Panc1 (cell line): ENCODE measurements around the gene FLT1.

Source experiments
- POLR2AphosphoS5 ChIP-seq: IDR thresholded peaks from 2 replicates; pipeline ENCODE4 v1.6.1; 2012; ENCODE audit warnings: mild to moderate bottlenecking, low read depth, low read length, moderate library complexity
- SIN3A ChIP-seq: IDR thresholded peaks from 2 replicates; pipeline ENCODE4 v1.6.1; 2012; ENCODE audit warnings: low read depth, mild to moderate bottlenecking, low read length, moderate library complexity, borderline replicate concordance; ENCODE audit not compliant: insufficient read depth
- TCF7L2 ChIP-seq: IDR thresholded peaks from 2 replicates; pipeline ENCODE4 v1.6.1; 2011; ENCODE audit warnings: mild to moderate bottlenecking, low read depth, low read length, inconsistent platforms
- TF ChIP-seq, protein P1 (sequence below): fragments of 450-650 bp; IDR thresholded peaks from 2 replicates; pipeline ENCODE4 v1.5.1; 2017; ENCODE audit warnings: mild to moderate bottlenecking
- TF ChIP-seq, protein P2 (sequence below), 2 experiments: IDR thresholded peaks; 2 replicates each; pipeline ENCODE4 v1.6.1; 2011 to 2012; ENCODE audit warnings: low read depth in 2 of 2, control low read depth in 1 of 2, low read length in 1 of 2, mild to moderate bottlenecking in 1 of 2, moderate library complexity in 1 of 2; ENCODE audit not compliant: insufficient read depth in 1 of 2

GRCh38 chr13:28357247-28357825, 137.6 kb downstream of the FLT1 start:
- TF ChIP-seq POLR2AphosphoS5 (no peak), TCF7L2 (no peak), SIN3A (no peak)
- TF ChIP-seq, protein P1, sequence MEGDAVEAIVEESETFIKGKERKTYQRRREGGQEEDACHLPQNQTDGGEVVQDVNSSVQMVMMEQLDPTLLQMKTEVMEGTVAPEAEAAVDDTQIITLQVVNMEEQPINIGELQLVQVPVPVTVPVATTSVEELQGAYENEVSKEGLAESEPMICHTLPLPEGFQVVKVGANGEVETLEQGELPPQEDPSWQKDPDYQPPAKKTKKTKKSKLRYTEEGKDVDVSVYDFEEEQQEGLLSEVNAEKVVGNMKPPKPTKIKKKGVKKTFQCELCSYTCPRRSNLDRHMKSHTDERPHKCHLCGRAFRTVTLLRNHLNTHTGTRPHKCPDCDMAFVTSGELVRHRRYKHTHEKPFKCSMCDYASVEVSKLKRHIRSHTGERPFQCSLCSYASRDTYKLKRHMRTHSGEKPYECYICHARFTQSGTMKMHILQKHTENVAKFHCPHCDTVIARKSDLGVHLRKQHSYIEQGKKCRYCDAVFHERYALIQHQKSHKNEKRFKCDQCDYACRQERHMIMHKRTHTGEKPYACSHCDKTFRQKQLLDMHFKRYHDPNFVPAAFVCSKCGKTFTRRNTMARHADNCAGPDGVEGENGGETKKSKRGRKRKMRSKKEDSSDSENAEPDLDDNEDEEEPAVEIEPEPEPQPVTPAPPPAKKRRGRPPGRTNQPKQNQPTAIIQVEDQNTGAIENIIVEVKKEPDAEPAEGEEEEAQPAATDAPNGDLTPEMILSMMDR = no peak
- TF ChIP-seq, protein P2, sequence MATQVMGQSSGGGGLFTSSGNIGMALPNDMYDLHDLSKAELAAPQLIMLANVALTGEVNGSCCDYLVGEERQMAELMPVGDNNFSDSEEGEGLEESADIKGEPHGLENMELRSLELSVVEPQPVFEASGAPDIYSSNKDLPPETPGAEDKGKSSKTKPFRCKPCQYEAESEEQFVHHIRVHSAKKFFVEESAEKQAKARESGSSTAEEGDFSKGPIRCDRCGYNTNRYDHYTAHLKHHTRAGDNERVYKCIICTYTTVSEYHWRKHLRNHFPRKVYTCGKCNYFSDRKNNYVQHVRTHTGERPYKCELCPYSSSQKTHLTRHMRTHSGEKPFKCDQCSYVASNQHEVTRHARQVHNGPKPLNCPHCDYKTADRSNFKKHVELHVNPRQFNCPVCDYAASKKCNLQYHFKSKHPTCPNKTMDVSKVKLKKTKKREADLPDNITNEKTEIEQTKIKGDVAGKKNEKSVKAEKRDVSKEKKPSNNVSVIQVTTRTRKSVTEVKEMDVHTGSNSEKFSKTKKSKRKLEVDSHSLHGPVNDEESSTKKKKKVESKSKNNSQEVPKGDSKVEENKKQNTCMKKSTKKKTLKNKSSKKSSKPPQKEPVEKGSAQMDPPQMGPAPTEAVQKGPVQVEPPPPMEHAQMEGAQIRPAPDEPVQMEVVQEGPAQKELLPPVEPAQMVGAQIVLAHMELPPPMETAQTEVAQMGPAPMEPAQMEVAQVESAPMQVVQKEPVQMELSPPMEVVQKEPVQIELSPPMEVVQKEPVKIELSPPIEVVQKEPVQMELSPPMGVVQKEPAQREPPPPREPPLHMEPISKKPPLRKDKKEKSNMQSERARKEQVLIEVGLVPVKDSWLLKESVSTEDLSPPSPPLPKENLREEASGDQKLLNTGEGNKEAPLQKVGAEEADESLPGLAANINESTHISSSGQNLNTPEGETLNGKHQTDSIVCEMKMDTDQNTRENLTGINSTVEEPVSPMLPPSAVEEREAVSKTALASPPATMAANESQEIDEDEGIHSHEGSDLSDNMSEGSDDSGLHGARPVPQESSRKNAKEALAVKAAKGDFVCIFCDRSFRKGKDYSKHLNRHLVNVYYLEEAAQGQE (IDR thresholded peaks at IDR 0.05; ENCODE audit: insufficient read depth in 1 of 2, low read depth in 2 of 2, low read length in 1 of 2) = no peak
